Urothelium cell line (cell line): ENCODE results near the gene PHC3.

Source experiments
- DNase-seq: peaks from one replicate; pipeline ENCODE4 v3.0.0; 2011; ENCODE audit warnings: low spot score, mixed read lengths
- FAIRE-seq: peaks from 2 replicates; lab custom pipeline; 2011; peaks lifted over from hg19 to GRCh38; lab: Jason Lieb, UNC

PHC3 gene

GRCh38 chr3:170079536-170080165 lies 101.9 kb downstream of the PHC3 start:
- FAIRE-seq (no peak), DNase-seq (no peak)

GRCh38 chr3:170078620-170079281 lies 102.8 kb downstream of the PHC3 start:
- no peak for FAIRE-seq

GRCh38 chr3:170077361-170077760 lies 104.2 kb downstream of the PHC3 start:
- no peak for FAIRE-seq

More at GRCh38 chr3:170078620-170079281, 102.8 kb downstream of the PHC3 start:
- no peak for DNase-seq

GRCh38 chr3:170076715-170077238 lies 104.8 kb downstream of the PHC3 start:
- DNase-seq (no peak), FAIRE-seq (no peak)

More at GRCh38 chr3:170077361-170077760, 104.2 kb downstream of the PHC3 start:
- DNase-seq: no peak

GRCh38 chr3:170075441-170076091 lies 106.0 kb downstream of the PHC3 start:
- no peak for FAIRE-seq
- DNase-seq: no peak

- no peak for FAIRE-seq
- no peak for DNase-seq
Observed at GRCh38 chr3:170064108-170064507, 117.4 kb downstream of the PHC3 start.

- FAIRE-seq (no peak), DNase-seq (no peak)
Observed at GRCh38 chr3:170063691-170064090, 117.8 kb downstream of the PHC3 start.

- no peak for FAIRE-seq
- DNase-seq: no peak
Observed at GRCh38 chr3:170062769-170063168, 118.8 kb downstream of the PHC3 start.

- DNase-seq (no peak), FAIRE-seq (no peak)
Observed at GRCh38 chr3:170062068-170062467, 119.5 kb downstream of the PHC3 start.

- DNase-seq (no peak), FAIRE-seq (no peak)
Observed at GRCh38 chr3:170059447-170059846, 122.1 kb downstream of the PHC3 start.

- FAIRE-seq: no peak
- no peak for DNase-seq
Observed at GRCh38 chr3:170058127-170058526, 123.4 kb downstream of the PHC3 start.

GRCh38 chr3:170057550-170057949 lies 124.0 kb downstream of the PHC3 start:
- FAIRE-seq (no peak), DNase-seq (no peak)

- DNase-seq: no peak
- no peak for FAIRE-seq
Observed at GRCh38 chr3:170056710-170057454, 124.7 kb downstream of the PHC3 start.

- no peak for FAIRE-seq
Observed at GRCh38 chr3:170055209-170055608, 126.3 kb downstream of the PHC3 start.

GRCh38 chr3:170054204-170054603 lies 127.3 kb downstream of the PHC3 start:
- no peak for DNase-seq
- no peak for FAIRE-seq

More at GRCh38 chr3:170055209-170055608, 126.3 kb downstream of the PHC3 start:
- no peak for DNase-seq

- FAIRE-seq (no peak), DNase-seq (no peak)
Observed at GRCh38 chr3:170052398-170052797, 129.1 kb downstream of the PHC3 start.

- DNase-seq: no peak
- FAIRE-seq: no peak
Observed at GRCh38 chr3:170050753-170051152, 130.8 kb downstream of the PHC3 start.

GRCh38 chr3:170049146-170050000 lies 132.2 kb downstream of the PHC3 start:
- FAIRE-seq (no peak), DNase-seq (no peak)

- DNase-seq (no peak), FAIRE-seq (no peak)
Observed at GRCh38 chr3:170047133-170047404, 134.5 kb downstream of the PHC3 start.
